ENCODE results near the gene NR0B1.

- no peak for TF ChIP-seq SUZ12 (IDR thresholded peaks at IDR 0.05; ENCODE audit: extremely low read depth, insufficient read depth, insufficient read length)
- no peak for TF ChIP-seq YY1 (IDR thresholded peaks at IDR 0.05; ENCODE audit: insufficient read depth, insufficient read length)
- no peak for TF ChIP-seq ZNF274 (IDR thresholded peaks at IDR 0.05; ENCODE audit: low read depth, low read length)
Measured at GRCh38 chrX:30275498-30275897, 33.7 kb downstream of the NR0B1 start.

All from NT2/D1 (cell line).